Body of pancreas (tissue), 4 donors: ENCODE measurements around the gene WRAP73. TPM values are rescaled to one million over a fixed set of nuclear protein-coding genes. Genes with fewer than 3 reads are reported as not detected.

Experiments used
- ATAC-seq: fragments of 150-250 bp; one replicate; pipeline ENCODE4 v1.9.1; 2016
- DNase-seq, 4 donors: peaks; one replicate each; pipeline ENCODE4 v3.0.0-alpha.2; 2019
- H3K27ac ChIP-seq, 4 donors: fragments of 200-600 bp; sonication (generic); 1 replicate in 3 of 4; 2 replicates in 1 of 4; pipeline versions ENCODE4 v1.5.1 to v1.6.1; 2016 to 2019; ENCODE audit warnings: mild to moderate bottlenecking in 1 of 4, mixed read lengths in 1 of 4, moderate library complexity in 1 of 4
- H3K27me3 ChIP-seq, 2 donors: fragments of 200-600 bp; sonication (generic); one replicate each; pipeline ENCODE4 v1.6.0; 2016; ENCODE audit warnings: mild to moderate bottlenecking in 1 of 2
- H3K36me3 ChIP-seq, 2 donors: fragments of 200-600 bp; sonication (generic); replicated peaks in 1 of 2; 2 replicates each; pipeline ENCODE4 v1.5.1; 2016; ENCODE audit warnings: low read depth in 2 of 2; ENCODE audit not compliant: insufficient read depth in 1 of 2
- H3K4me1 ChIP-seq: fragments of 200-600 bp; sonication (generic); one replicate; pipeline ENCODE4 v1.6.0; 2016
- H3K4me3 ChIP-seq, 2 donors: fragments of 200-600 bp; sonication (generic); 1 replicate in 1 of 2; 2 replicates in 1 of 2; pipeline ENCODE4 v1.5.1; 2016 to 2019
- H3K9me3 ChIP-seq, 3 donors: fragments of 200-600 bp; sonication (generic); 1 replicate in 2 of 3; 2 replicates in 1 of 3; pipeline ENCODE4 v1.5.1; 2016
- POLR2A ChIP-seq, 3 donors: fragments of 450-650 bp; IDR thresholded peaks; one replicate each; pipeline ENCODE4 v1.6.1; 2016; ENCODE audit warnings: antibody characterized with exemption in 3 of 3, mild to moderate bottlenecking in 2 of 3
- WGBS, 2 donors: methylation state at CpG; one replicate each; pipeline ENCODE4 v1.1.5; 2017; 5-methylcytosine and 5-hydroxymethylcytosine counted together
- intact Hi-C: fragments of 100-400 bp; cut with DNase I; formaldehyde crosslinking; loops from one replicate; pipeline ENCODE4 v1.15.1; 2023
- total RNA-seq, 2 donors: library from RNA; depleted of rRNA; stranded (reverse); fragments of >200 nt; gene quantifications; one replicate each; pipeline ENCODE4 v1.1.0, GENCODE V29; 2016
- TF ChIP-seq, protein P1 (sequence below), 7 experiments: fragments of 450-650 bp in 4 of 7; fragments of 200-600 bp in 3 of 7; sonication (generic) in 3 of 7; IDR thresholded peaks; one replicate each; pipeline ENCODE4 v1.5.1; 2016 to 2019; ENCODE audit warnings: antibody characterized with exemption in 7 of 7

WRAP73 gene
- total RNA-seq, 2 donors from 2014 or later: 7.8 to 35.6 TPM

DNA sequence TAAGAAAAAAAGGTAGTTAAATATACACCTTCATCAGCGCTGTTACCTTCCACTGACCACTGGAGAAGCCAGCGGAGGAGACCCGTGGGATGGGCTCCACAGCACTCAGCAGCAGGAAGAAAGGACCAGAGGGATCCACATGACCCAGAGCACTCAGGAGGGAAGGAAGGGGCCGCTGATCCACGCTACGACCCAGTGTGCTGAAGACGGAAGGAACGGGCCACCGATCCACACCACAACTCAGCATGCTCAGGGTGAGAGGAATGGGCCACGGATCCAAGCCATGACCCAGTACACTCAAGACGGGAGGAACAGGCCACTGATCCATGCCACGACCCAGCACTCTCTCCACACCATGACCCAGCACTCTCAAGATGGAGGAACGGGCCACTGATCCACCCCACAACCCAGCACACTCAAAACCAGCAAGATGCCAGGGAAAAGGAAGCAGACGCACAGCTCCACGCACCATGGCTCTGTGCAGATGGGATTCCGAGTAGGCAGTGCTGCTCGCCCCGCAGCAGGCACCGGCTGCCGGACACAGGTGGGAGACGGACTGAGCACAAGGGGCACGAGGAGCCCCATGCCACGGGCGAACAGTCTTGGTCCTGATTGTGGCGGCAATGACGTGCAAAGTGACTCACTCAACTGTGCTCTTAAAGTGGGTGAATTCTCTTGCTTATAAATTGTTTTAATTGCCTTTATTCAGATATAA, 8.7 kb downstream of the WRAP73 start:
- DNase-seq (no peak), ATAC-seq (no peak)
- Histone ChIP-seq H3K4me3 (no peak overlapping the region), H3K27me3 (no peaks in the 10 kb centered on the region), H3K9me3 (no peaks in the 10 kb centered on the region), H3K27ac (no peak overlapping the region), H3K36me3 (peaks cover 0 to 27% of the 10 kb centered on the region in 2 donors), H3K4me1 (no peaks in the 10 kb centered on the region)
- intact Hi-C loops: no loop called here
- 89 to 91% methylated on average over 22 to 26 of the region's 26 CpGs for WGBS, 2 donors
- no peak for TF ChIP-seq POLR2A (IDR thresholded peaks at IDR 0.05)
- TF ChIP-seq, protein P1, sequence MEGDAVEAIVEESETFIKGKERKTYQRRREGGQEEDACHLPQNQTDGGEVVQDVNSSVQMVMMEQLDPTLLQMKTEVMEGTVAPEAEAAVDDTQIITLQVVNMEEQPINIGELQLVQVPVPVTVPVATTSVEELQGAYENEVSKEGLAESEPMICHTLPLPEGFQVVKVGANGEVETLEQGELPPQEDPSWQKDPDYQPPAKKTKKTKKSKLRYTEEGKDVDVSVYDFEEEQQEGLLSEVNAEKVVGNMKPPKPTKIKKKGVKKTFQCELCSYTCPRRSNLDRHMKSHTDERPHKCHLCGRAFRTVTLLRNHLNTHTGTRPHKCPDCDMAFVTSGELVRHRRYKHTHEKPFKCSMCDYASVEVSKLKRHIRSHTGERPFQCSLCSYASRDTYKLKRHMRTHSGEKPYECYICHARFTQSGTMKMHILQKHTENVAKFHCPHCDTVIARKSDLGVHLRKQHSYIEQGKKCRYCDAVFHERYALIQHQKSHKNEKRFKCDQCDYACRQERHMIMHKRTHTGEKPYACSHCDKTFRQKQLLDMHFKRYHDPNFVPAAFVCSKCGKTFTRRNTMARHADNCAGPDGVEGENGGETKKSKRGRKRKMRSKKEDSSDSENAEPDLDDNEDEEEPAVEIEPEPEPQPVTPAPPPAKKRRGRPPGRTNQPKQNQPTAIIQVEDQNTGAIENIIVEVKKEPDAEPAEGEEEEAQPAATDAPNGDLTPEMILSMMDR (IDR thresholded peaks at IDR 0.05): no peak

DNA sequence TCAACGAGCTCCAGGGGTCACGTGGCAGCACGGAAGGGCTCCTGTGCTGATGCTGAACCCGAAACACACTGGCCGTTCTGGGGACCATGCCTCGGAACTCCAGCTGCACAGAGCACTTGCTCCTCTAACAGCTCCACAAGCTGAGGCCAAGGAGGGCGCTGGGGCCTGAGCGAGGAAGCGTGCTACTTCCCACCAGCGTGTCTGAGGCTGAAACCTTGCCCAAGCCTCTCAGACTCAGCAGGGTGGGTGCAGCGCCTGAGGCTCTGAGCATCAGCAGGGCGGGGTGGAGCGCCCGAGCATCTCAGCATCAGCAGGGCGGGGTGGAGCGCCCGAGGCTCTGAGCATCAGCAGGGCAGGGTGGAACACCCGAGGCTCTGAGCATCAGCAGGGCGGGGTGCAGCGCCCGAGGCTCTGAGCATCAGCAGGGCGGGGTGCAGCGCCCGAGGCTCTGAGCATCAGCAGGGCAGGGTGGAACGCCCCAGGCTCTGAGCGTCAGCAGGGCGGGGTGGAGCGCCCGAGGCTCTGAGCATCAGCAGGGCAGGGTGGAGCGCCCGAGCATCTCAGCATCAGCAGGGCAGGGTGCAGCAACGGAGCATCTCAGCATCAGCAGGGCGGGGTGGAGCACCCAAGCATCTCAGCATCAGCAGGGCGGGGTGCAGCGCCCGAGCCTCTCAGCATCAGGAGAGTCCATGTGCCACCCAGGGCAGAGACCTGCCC, 9.6 kb downstream of the WRAP73 start:
- 88 to 89% methylated on average over 17 to 28 of the region's 36 CpGs for WGBS, 2 donors
- DNase-seq (no peak), ATAC-seq (no peak)
- Histone ChIP-seq H3K27ac (no peak overlapping the region), H3K4me1 (no peaks in the 10 kb centered on the region), H3K9me3 (no peaks in the 10 kb centered on the region), H3K4me3 (no peak overlapping the region), H3K36me3 (peaks cover 0 to 31% of the 10 kb centered on the region in 2 donors), H3K27me3 (no peaks in the 10 kb centered on the region)
- TF ChIP-seq, protein P1 (IDR thresholded peaks at IDR 0.05): no peak
- no peak for TF ChIP-seq POLR2A (IDR thresholded peaks at IDR 0.05)
- intact Hi-C loops: no loop called here

DNA sequence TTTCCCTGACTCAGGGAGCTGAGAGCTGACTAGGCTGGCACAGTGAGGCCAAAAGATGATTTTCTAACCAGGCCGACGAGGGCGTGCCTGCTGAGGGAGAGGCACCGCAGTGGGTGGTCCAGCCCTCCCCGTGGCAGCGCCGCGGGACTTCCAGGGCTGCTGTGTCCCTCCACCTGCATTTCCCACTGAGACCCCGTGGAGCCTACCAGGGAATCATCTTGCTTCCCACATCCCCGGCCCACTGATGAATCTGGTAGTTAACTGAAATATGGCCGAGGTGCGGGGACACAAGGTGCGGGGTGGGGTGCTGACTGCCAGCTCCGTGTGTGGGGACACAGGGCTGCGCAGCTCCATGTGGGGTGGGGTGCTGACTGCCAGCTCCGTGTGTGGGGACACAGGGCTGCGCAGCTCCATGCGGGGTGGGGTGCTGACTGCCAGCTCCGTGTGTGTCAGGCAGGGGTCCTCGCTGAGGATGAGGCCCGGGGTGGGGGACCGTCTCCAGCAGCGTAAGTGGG, 10.4 kb downstream of the WRAP73 start:
- intact Hi-C loops: no loop called here
- DNase-seq: no peak

DNA sequence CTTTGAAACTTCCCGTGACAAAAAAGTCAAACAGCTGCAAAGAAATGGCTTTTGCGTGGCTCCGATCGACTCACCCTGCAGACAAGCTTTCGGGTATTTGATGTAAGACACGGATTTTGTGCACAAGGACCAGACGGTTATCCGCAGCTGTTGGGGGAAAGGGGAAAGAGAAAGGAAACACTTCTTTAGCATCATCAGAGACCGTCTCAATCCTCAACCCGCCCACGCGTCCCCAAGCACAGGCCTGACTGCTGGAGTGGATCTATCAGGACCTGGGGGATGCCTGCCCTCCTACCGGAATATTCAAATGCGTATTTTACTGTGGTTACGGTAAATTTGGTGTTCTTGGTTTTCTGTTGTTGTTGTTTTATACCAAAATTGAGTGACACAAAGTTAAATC, 11.2 kb downstream of the WRAP73 start:
- Histone ChIP-seq H3K4me1 (no peaks in the 10 kb centered on the region), H3K4me3 (no peak overlapping the region), H3K36me3 (peaks cover 0 to 34% of the 10 kb centered on the region in 2 donors), H3K27me3 (no peaks in the 10 kb centered on the region), H3K9me3 (no peaks in the 10 kb centered on the region), H3K27ac (no peak overlapping the region)
- ATAC-seq (no peak), DNase-seq (no peak)
- intact Hi-C loops: no loop called here
- WGBS, 2 donors: 92 to 94% methylated on average over 15 of the region's 15 CpGs
- TF ChIP-seq, protein P1 (IDR thresholded peaks at IDR 0.05): no peak
- no peak for TF ChIP-seq POLR2A (IDR thresholded peaks at IDR 0.05)

More for the DNA sequence above, 10.4 kb downstream of the WRAP73 start:
- Histone ChIP-seq H3K27me3 (no peaks in the 10 kb centered on the region), H3K36me3 (peaks cover 0 to 33% of the 10 kb centered on the region in 2 donors), H3K9me3 (no peaks in the 10 kb centered on the region), H3K27ac (no peak overlapping the region), H3K4me3 (no peak overlapping the region), H3K4me1 (no peaks in the 10 kb centered on the region)
- ATAC-seq: no peak
- no peak for TF ChIP-seq POLR2A (IDR thresholded peaks at IDR 0.05)
- TF ChIP-seq, protein P1 (IDR thresholded peaks at IDR 0.05): no peak
- WGBS, 2 donors: 92 to 94% methylated on average over 19 to 22 of the region's 23 CpGs
